Measurements from ENCODE around the gene MAN2A1. TPM values are rescaled to one million over a fixed set of nuclear protein-coding genes. Genes with fewer than 3 reads are reported as not detected.

The MAN2A1 gene
- total and polyA plus RNA-seq, 2 experiments from 2014 or later, result 32.5 to 129 TPM

DNA sequence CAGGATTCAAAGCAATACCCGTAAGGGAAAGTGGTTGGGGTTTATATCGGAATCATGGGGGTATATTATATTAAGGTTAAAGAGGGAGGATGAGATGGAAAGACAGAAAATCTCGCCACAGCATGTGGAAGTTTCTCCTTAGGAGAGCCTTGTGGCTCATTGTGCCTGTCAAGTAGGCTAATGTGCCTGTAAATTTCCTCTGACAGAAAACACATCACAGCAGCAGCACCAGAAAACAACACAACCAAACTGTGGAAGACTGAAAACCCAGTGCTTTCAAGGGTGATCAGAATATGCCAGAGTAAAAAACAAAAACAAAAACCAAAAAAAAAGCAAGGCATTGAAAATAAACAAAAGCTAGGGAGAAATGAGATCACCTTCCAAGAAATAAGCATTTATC lies 11.3 kb upstream of the MAN2A1 start:
- no peak overlapping the region for H3K4me3 Mint-ChIP-seq
- Histone ChIP-seq H3K4me2 (no peak overlapping the region), H3K4me1 (ENCODE audit: insufficient read depth) (no peaks in the 10 kb centered on the region; the same call in 1 of the 2 replicates), H4K20me1 (replicated peaks; ENCODE audit: insufficient read depth) (no peaks in the 10 kb centered on the region), H3F3A (replicated peaks; ENCODE audit: low read depth) (no peaks in the 10 kb centered on the region), H3K79me2 (replicated peaks; ENCODE audit: insufficient read depth) (no peaks in the 10 kb centered on the region), H3K4me3 (no peak overlapping the region), H3K9me2 (ENCODE audit: insufficient read depth) (no peaks in the 10 kb centered on the region), H3K27ac (ENCODE audit: low read depth) (no peak overlapping the region), H3K36me3 (ENCODE audit: insufficient read depth) (no peaks in the 10 kb centered on the region), H3K27me3 (ENCODE audit: insufficient read depth) (no peaks in the 10 kb centered on the region), H2AFZ (0 out of 2 replicates have a peak overlapping the region, but pooled peaks have one; percentile 23)
- H3K4me1 Mint-ChIP-seq, result peaks cover 20% of the 10 kb centered on the region
- H3K27ac Mint-ChIP-seq, result peak overlapping the region; percentile 17; the same call in 1 of the 2 replicates
- H3K36me3 Mint-ChIP-seq (ENCODE audit: low read depth), result no peaks in the 10 kb centered on the region
- ATAC-seq (no peak), DNase-seq (ENCODE audit: low spot score) (no peak)
- TF ChIP-seq, protein P1, sequence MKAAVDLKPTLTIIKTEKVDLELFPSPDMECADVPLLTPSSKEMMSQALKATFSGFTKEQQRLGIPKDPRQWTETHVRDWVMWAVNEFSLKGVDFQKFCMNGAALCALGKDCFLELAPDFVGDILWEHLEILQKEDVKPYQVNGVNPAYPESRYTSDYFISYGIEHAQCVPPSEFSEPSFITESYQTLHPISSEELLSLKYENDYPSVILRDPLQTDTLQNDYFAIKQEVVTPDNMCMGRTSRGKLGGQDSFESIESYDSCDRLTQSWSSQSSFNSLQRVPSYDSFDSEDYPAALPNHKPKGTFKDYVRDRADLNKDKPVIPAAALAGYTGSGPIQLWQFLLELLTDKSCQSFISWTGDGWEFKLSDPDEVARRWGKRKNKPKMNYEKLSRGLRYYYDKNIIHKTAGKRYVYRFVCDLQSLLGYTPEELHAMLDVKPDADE (IDR thresholded peaks at IDR 0.05), result no peak
- no peak for TF ChIP-seq ZNF331 (CRISPR knock-in tag; IDR thresholded peaks at IDR 0.05; ENCODE audit: low read depth)
- TF ChIP-seq, protein P2, sequence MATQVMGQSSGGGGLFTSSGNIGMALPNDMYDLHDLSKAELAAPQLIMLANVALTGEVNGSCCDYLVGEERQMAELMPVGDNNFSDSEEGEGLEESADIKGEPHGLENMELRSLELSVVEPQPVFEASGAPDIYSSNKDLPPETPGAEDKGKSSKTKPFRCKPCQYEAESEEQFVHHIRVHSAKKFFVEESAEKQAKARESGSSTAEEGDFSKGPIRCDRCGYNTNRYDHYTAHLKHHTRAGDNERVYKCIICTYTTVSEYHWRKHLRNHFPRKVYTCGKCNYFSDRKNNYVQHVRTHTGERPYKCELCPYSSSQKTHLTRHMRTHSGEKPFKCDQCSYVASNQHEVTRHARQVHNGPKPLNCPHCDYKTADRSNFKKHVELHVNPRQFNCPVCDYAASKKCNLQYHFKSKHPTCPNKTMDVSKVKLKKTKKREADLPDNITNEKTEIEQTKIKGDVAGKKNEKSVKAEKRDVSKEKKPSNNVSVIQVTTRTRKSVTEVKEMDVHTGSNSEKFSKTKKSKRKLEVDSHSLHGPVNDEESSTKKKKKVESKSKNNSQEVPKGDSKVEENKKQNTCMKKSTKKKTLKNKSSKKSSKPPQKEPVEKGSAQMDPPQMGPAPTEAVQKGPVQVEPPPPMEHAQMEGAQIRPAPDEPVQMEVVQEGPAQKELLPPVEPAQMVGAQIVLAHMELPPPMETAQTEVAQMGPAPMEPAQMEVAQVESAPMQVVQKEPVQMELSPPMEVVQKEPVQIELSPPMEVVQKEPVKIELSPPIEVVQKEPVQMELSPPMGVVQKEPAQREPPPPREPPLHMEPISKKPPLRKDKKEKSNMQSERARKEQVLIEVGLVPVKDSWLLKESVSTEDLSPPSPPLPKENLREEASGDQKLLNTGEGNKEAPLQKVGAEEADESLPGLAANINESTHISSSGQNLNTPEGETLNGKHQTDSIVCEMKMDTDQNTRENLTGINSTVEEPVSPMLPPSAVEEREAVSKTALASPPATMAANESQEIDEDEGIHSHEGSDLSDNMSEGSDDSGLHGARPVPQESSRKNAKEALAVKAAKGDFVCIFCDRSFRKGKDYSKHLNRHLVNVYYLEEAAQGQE (IDR thresholded peaks at IDR 0.05; ENCODE audit: unreplicated experiment), result no peak
- no peak for TF ChIP-seq JUNB (IDR thresholded peaks at IDR 0.05; ENCODE audit: unreplicated experiment)
- TF ChIP-seq EZH2phosphoT487 (IDR thresholded peaks at IDR 0.05; ENCODE audit: unreplicated experiment), result no peak
- TF ChIP-seq, protein P3, sequence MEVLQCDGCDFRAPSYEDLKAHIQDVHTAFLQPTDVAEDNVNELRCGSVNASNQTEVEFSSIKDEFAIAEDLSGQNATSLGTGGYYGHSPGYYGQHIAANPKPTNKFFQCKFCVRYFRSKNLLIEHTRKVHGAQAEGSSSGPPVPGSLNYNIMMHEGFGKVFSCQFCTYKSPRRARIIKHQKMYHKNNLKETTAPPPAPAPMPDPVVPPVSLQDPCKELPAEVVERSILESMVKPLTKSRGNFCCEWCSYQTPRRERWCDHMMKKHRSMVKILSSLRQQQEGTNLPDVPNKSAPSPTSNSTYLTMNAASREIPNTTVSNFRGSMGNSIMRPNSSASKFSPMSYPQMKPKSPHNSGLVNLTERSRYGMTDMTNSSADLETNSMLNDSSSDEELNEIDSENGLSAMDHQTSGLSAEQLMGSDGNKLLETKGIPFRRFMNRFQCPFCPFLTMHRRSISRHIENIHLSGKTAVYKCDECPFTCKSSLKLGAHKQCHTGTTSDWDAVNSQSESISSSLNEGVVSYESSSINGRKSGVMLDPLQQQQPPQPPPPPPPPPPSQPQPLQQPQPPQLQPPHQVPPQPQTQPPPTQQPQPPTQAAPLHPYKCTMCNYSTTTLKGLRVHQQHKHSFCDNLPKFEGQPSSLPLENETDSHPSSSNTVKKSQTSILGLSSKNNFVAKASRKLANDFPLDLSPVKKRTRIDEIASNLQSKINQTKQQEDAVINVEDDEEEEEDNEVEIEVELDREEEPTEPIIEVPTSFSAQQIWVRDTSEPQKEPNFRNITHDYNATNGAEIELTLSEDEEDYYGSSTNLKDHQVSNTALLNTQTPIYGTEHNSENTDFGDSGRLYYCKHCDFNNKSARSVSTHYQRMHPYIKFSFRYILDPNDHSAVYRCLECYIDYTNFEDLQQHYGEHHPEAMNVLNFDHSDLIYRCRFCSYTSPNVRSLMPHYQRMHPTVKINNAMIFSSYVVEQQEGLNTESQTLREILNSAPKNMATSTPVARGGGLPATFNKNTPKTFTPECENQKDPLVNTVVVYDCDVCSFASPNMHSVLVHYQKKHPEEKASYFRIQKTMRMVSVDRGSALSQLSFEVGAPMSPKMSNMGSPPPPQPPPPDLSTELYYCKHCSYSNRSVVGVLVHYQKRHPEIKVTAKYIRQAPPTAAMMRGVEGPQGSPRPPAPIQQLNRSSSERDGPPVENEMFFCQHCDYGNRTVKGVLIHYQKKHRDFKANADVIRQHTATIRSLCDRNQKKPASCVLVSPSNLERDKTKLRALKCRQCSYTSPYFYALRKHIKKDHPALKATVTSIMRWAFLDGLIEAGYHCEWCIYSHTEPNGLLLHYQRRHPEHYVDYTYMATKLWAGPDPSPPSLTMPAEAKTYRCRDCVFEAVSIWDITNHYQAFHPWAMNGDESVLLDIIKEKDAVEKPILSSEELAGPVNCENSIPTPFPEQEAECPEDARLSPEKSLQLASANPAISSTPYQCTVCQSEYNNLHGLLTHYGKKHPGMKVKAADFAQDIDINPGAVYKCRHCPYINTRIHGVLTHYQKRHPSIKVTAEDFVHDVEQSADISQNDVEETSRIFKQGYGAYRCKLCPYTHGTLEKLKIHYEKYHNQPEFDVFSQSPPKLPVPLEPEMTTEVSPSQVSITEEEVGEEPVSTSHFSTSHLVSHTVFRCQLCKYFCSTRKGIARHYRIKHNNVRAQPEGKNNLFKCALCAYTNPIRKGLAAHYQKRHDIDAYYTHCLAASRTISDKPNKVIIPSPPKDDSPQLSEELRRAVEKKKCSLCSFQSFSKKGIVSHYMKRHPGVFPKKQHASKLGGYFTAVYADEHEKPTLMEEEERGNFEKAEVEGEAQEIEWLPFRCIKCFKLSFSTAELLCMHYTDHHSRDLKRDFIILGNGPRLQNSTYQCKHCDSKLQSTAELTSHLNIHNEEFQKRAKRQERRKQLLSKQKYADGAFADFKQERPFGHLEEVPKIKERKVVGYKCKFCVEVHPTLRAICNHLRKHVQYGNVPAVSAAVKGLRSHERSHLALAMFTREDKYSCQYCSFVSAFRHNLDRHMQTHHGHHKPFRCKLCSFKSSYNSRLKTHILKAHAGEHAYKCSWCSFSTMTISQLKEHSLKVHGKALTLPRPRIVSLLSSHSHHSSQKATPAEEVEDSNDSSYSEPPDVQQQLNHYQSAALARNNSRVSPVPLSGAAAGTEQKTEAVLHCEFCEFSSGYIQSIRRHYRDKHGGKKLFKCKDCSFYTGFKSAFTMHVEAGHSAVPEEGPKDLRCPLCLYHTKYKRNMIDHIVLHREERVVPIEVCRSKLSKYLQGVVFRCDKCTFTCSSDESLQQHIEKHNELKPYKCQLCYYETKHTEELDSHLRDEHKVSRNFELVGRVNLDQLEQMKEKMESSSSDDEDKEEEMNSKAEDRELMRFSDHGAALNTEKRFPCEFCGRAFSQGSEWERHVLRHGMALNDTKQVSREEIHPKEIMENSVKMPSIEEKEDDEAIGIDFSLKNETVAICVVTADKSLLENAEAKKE (CRISPR knock-in tag; IDR thresholded peaks at IDR 0.05), result no peak
- no peak for TF ChIP-seq STAT1 (IDR thresholded peaks at IDR 0.05; ENCODE audit: unreplicated experiment)
- no peak for TF ChIP-seq ZNF114 (CRISPR knock-in tag; IDR thresholded peaks at IDR 0.05)
- TF ChIP-seq EZH2 (IDR thresholded peaks at IDR 0.05; ENCODE audit: low read depth, unreplicated experiment), result no peak
- TF ChIP-seq POLR2AphosphoS5 (IDR thresholded peaks at IDR 0.05; ENCODE audit: low read depth), result no peak
- no peak for TF ChIP-seq CREB1 (CRISPR knock-in tag; IDR thresholded peaks at IDR 0.05; ENCODE audit: low read depth)
- TF ChIP-seq NANOG (IDR thresholded peaks at IDR 0.05; ENCODE audit: borderline replicate concordance), result no peak
- TF ChIP-seq, protein P4, sequence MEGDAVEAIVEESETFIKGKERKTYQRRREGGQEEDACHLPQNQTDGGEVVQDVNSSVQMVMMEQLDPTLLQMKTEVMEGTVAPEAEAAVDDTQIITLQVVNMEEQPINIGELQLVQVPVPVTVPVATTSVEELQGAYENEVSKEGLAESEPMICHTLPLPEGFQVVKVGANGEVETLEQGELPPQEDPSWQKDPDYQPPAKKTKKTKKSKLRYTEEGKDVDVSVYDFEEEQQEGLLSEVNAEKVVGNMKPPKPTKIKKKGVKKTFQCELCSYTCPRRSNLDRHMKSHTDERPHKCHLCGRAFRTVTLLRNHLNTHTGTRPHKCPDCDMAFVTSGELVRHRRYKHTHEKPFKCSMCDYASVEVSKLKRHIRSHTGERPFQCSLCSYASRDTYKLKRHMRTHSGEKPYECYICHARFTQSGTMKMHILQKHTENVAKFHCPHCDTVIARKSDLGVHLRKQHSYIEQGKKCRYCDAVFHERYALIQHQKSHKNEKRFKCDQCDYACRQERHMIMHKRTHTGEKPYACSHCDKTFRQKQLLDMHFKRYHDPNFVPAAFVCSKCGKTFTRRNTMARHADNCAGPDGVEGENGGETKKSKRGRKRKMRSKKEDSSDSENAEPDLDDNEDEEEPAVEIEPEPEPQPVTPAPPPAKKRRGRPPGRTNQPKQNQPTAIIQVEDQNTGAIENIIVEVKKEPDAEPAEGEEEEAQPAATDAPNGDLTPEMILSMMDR (conservative IDR thresholded peaks at IDR 0.05; ENCODE audit: low read depth in 2 of 2), result no peak
- no peaks in the 10 kb centered on the region for H3K9me3 Mint-ChIP-seq
- H3K27me3 Mint-ChIP-seq (ENCODE audit: insufficient read depth, low read depth, poor library complexity), result no peaks in the 10 kb centered on the region
